ENCODE data around the gene SDF2L1.
"Not testable (repeated sequence)": the region's sequence is repeated elsewhere in the genome, so short reads cannot be mapped to it uniquely, and the experiment has no call there.

The SDF2L1 gene

GRCh38 chr22:21688706-21689381 lies 46.7 kb downstream of the SDF2L1 start:
- DNase-seq: no peak

DNA sequence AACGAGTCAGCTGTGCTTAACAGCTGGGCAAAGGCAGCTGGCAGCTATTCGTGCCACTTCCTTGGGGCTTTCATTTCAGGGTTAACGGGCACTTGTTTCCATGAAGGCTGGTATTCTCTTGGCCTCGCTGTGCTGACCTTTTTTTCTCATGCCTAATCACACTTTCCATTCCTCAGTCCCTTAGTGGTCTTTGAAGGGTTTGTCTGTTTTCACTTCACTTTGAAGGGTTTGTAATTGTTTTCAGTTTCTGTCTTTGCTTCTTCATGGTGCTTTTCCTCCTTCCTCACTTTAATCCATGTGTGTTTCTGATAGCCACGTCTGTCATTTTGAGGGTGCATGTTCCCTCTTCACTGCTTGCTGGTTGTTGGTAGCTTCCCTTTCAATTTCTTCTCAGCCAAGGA lies 48.3 kb downstream of the SDF2L1 start:
- no peak for DNase-seq

GRCh38 chr22:21691816-21692215 lies 49.7 kb downstream of the SDF2L1 start:
- no peak for DNase-seq

GRCh38 chr22:21692856-21693255 lies 50.8 kb downstream of the SDF2L1 start:
- not testable (repeated sequence) for DNase-seq

- DNase-seq: no peak
Observed at GRCh38 chr22:21693333-21693998, 51.4 kb downstream of the SDF2L1 start.

Measured in activated effector memory CD4-positive, alpha-beta T cell treated with Interleukin-2 at 50 U/mL for 16 hours (primary cell).